Pancreas (tissue), 10 donors: ENCODE data around the gene HIBCH. TPM values are rescaled to one million over a fixed set of nuclear protein-coding genes. Genes with fewer than 3 reads are reported as not detected.

Source experiments
- ATAC-seq, 4 donors: fragments of 200-7000 bp; cut with Tn5 transposase; one replicate each; pipeline versions ENCODE4 v1.8.0 to v1.9.1; 2020; ENCODE audit warnings: mild to moderate bottlenecking in 4 of 4, moderate library complexity in 4 of 4
- DNase-seq, 6 donors: peaks; one replicate each; pipeline ENCODE4 v3.0.0-alpha.2; 2020
- FAIRE-seq: peaks from 2 replicates; lab custom pipeline; 2012; peaks lifted over from hg19 to GRCh38; lab: Jason Lieb, UNC
- H3K27ac ChIP-seq, 4 donors: fragments of 200-600 bp; sonication (generic); 1 replicate in 3 of 4; 2 replicates in 1 of 4; pipeline versions ENCODE4 v1.5.0 to v1.8.0; 2020
- H3K27me3 ChIP-seq, 4 donors: fragments of 200-600 bp; one replicate each; pipeline ENCODE4 v1.8.0; 2021
- H3K36me3 ChIP-seq, 3 donors: fragments of 200-600 bp; sonication (generic) in 1 of 3; one replicate each; pipeline versions ENCODE4 v1.5.0 to v1.8.0; 2020 to 2021
- H3K4me1 ChIP-seq, 3 donors: fragments of 200-600 bp; one replicate each; pipeline ENCODE4 v1.8.0; 2021
- H3K4me3 ChIP-seq, 4 donors: fragments of 200-600 bp; sonication (generic) in 2 of 4; one replicate each; pipeline versions ENCODE4 v1.5.0 to v1.8.0; 2020 to 2021
- H3K9me3 ChIP-seq, 4 donors: fragments of 200-600 bp; one replicate each; pipeline ENCODE4 v1.8.0; 2021
- WGBS, 2 donors: extraction: QIAGEN DNeasy Blood & Tissue Kit; methylation state at CpG; one replicate each; pipeline ENCODE4 v1.1.7; 2013; 5-methylcytosine and 5-hydroxymethylcytosine counted together
- intact Hi-C, 3 donors: fragments of 100-400 bp; cut with DNase I; formaldehyde crosslinking; loops; one replicate each; pipeline versions ENCODE4 v1.11.1 to v1.14.2; 2022
- polyA plus RNA-seq, 2 donors: library from polyadenylated mRNA; stranded (reverse); fragments of 200-250 nt; gene quantifications; one replicate each; pipeline ENCODE4 v1.2.3, GENCODE V29; 2013
- total RNA-seq, 6 donors: library from RNA; stranded (reverse); fragmentation: NEBNext Ultra II Directional in 4 of 6; extraction: Animal tissue kit (Norgen Biotek cat#: 25700) in 4 of 6; gene quantifications; one replicate each; pipeline versions ENCODE4 v1.2.1 to v1.2.4, GENCODE V29; 2021 to 2023
- TF ChIP-seq, protein P1 (sequence below), 4 donors: fragments of 200-600 bp; sonication (generic) in 3 of 4; IDR thresholded peaks; one replicate each; pipeline versions ENCODE4 v1.5.0 to v1.8.0; 2021; ENCODE audit warnings: antibody characterized with exemption in 4 of 4
- donor health status: healthy with polysubstance abuse.
- donor health status: DM: no; HTN: no; CAD: no; lungs with moderate emphysema.
- donor health status: DM: no; HTN: no; CAD: no.
- donor health status: control.
- donor health status: control.
- donor health status: Bipolar disorder and iron deficiency.
- donor health status: DM: yes; HTN: yes; CAD: no.
- donor health status: DM: no; HTN: no; CAD: no.
- donor health status: DM: no; HTN: no; CAD: no.
- donor health status: DM: yes; HTN: yes; CAD: no.

The HIBCH gene
- total and polyA plus RNA-seq, 8 donors: 7.6 to 29.3 (median 21.1) TPM

DNA sequence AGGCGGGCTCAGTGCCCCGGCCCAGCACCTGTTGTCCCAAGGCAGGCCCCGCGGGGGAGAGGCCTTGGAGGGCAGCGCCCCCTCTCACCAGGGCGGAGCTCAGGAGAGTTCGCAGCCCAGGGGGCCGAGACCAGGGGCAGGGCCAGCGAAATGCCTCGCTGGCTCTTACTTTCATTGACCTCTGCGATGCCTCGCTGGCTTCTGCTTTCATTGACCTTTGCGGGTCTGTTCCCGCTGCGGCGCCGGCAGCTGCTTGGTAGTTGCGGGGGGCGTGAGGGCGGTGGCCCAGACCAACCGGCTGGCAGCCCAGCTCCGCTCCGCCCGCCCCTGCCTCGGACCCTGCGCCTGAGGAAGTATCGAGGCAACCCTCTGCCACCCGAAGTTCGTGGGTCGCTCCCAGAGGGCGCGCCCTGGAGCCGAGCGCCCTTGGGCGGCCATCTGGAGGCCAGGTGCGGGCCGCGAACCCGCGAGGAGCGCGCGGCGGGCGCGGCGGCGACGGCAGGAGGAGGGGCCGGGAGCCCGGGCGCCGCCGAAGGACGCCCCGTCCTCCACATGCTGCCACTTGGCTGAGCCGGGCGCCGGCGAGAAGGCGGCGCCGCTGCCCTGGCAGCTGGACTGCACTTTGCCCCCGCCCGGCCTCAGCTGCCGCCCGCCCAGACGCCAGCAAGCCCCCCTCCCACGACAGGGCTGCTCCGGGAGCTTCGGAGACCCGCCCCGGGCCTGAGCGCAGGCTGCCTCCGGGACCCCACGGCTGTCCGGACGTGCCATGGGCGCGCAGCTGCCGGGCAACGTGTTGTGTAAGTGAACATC, 139.1 kb downstream of the HIBCH start:
- FAIRE-seq (no peak), DNase-seq (peak; percentile 79 to 92 (median 82)), ATAC-seq (peak; percentile 92 to 95 (median 93))
- intact Hi-C loops: no loop called here
- H3K27me3 ChIP-seq: no peaks in the 10 kb centered on the region
- peaks cover 0 to 17% (median 0%) of the 10 kb centered on the region in 3 donors for H3K4me1 ChIP-seq
- no peaks in the 10 kb centered on the region for H3K36me3 ChIP-seq
- 0 to 1% methylated on average over 62 to 82 of the region's 82 CpGs for WGBS, 2 donors
- no peaks in the 10 kb centered on the region for H3K9me3 ChIP-seq
- peak overlapping the region; percentile 88 to 95 (median 90) for H3K27ac ChIP-seq
- TF ChIP-seq, protein P1, sequence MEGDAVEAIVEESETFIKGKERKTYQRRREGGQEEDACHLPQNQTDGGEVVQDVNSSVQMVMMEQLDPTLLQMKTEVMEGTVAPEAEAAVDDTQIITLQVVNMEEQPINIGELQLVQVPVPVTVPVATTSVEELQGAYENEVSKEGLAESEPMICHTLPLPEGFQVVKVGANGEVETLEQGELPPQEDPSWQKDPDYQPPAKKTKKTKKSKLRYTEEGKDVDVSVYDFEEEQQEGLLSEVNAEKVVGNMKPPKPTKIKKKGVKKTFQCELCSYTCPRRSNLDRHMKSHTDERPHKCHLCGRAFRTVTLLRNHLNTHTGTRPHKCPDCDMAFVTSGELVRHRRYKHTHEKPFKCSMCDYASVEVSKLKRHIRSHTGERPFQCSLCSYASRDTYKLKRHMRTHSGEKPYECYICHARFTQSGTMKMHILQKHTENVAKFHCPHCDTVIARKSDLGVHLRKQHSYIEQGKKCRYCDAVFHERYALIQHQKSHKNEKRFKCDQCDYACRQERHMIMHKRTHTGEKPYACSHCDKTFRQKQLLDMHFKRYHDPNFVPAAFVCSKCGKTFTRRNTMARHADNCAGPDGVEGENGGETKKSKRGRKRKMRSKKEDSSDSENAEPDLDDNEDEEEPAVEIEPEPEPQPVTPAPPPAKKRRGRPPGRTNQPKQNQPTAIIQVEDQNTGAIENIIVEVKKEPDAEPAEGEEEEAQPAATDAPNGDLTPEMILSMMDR (IDR thresholded peaks at IDR 0.05): peak in 2 of 4 donors; percentile 38 to 58
- H3K4me3 ChIP-seq: peak overlapping the region; percentile 68 to 79 (median 74)

DNA sequence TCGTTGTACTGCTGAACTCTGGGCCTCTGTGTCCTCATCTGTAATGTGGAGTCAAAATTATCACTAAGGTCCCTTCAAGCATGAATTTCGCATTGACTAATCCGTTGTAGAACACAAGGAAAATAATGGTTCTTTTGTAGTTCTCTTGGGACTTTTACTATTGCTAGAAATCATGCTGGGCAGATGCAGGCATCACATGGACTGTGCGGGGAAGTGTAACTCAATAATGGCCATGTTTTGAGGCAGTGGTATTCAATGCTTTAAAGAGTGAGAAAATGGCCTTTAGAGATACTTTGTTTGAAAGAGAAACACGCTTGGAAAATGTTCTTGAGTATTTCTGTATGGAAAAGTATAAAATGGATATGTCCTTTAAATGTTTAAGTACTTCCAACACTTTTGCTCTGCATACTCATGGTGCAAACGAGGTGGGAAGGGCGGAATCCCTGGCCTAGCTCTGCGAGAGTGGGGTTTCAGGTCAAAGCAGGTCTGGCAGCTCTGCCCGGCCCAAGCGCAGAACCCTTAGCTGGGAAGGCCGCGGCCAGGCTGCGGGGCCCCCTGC, 139.8 kb downstream of the HIBCH start:
- H3K9me3 ChIP-seq: no peaks in the 10 kb centered on the region
- TF ChIP-seq, protein P1 (IDR thresholded peaks at IDR 0.05): peak in 2 of 4 donors; percentile 40 to 52
- H3K27me3 ChIP-seq: no peaks in the 10 kb centered on the region
- intact Hi-C loops: no loop called here
- H3K4me1 ChIP-seq: peaks cover 0 to 17% (median 0%) of the 10 kb centered on the region in 3 donors
- no peaks in the 10 kb centered on the region for H3K36me3 ChIP-seq
- peak overlapping the region; percentile 88 to 95 (median 90) for H3K27ac ChIP-seq
- DNase-seq (no peak), FAIRE-seq (no peak), ATAC-seq (no peak)
- 31% methylated on average over 13 of the region's 13 CpGs for WGBS, 2 donors
- peak overlapping the region; percentile 68 to 79 (median 74) for H3K4me3 ChIP-seq

GRCh38 chr2:190178066-190178722, 141.4 kb downstream of the HIBCH start:
- Histone ChIP-seq H3K36me3 (no peaks in the 10 kb centered on the region), H3K27ac (no peak overlapping the region), H3K9me3 (no peaks in the 10 kb centered on the region), H3K4me1 (peaks cover 0 to 15% (median 0%) of the 10 kb centered on the region in 3 donors), H3K4me3 (no peak overlapping the region), H3K27me3 (no peaks in the 10 kb centered on the region)
- DNase-seq (peak in 1 of 6 donors; percentile 57), FAIRE-seq (no peak), ATAC-seq (no peak)
- 95 to 96% methylated on average over 11 of the region's 11 CpGs for WGBS, 2 donors
- TF ChIP-seq, protein P1 (IDR thresholded peaks at IDR 0.05): no peak
- intact Hi-C loops: no loop called here

- intact Hi-C loops: no loop called here
- DNase-seq (no peak), ATAC-seq (no peak), FAIRE-seq (no peak)
- H3K27ac ChIP-seq: no peak overlapping the region
- H3K36me3 ChIP-seq: no peaks in the 10 kb centered on the region
- 85 to 95% methylated on average over 13 of the region's 13 CpGs for WGBS, 2 donors
- no peak overlapping the region for H3K4me3 ChIP-seq
- TF ChIP-seq, protein P1 (IDR thresholded peaks at IDR 0.05): no peak
- H3K9me3 ChIP-seq: no peaks in the 10 kb centered on the region
- H3K4me1 ChIP-seq: peaks cover 0 to 8% (median 0%) of the 10 kb centered on the region in 3 donors
- H3K27me3 ChIP-seq: no peaks in the 10 kb centered on the region
Measured at GRCh38 chr2:190177249-190178040, 142.2 kb downstream of the HIBCH start.
